Erythroblast (primary cell): ENCODE data around the gene TCF7L2.

Experiments
- DNase-seq, 2 experiments: peaks; one replicate each; lab custom pipeline; 2025; lab: John Stamatoyannopoulos, UW
- GATA1 ChIP-seq: IDR thresholded peaks from 2 replicates; pipeline ENCODE4 v1.6.1; 2011; ENCODE audit warnings: low read depth, mild to moderate bottlenecking, control low read depth, low read length, moderate library complexity
- POLR2A ChIP-seq: IDR thresholded peaks from 2 replicates; pipeline ENCODE4 v1.6.1; 2011; ENCODE audit warnings: mild to moderate bottlenecking, low read length

TCF7L2 gene

DNA sequence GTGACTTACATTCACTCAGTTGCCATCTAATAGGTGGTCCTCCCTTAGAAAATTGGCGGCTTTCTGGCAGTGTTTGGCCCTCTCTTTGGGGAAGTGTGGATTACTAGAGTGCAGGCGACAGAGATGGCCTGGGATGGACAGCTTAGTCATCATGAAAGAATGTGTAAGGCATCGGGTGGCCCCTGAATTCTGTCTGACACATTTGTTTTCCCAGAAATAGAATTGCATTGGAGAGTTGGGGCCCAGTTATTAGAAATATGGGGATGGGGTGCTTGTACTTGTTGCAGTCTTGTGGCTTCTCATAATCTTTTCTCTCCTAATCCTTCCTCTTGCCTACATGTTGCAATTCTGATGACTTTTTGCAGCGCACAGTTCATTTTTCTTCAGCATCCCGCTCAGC is 13.8 kb downstream of the TCF7L2 start:
- no peak for DNase-seq
- TF ChIP-seq POLR2A (no peak), GATA1 (no peak)

GRCh38 chr10:112964482-112964881 is 14.4 kb downstream of the TCF7L2 start:
- TF ChIP-seq GATA1: no peak
- no peak for TF ChIP-seq POLR2A
- DNase-seq: no peak

GRCh38 chr10:112966194-112966855 is 16.3 kb downstream of the TCF7L2 start:
- TF ChIP-seq GATA1 (no peak), POLR2A (no peak)
- DNase-seq: no peak

DNA sequence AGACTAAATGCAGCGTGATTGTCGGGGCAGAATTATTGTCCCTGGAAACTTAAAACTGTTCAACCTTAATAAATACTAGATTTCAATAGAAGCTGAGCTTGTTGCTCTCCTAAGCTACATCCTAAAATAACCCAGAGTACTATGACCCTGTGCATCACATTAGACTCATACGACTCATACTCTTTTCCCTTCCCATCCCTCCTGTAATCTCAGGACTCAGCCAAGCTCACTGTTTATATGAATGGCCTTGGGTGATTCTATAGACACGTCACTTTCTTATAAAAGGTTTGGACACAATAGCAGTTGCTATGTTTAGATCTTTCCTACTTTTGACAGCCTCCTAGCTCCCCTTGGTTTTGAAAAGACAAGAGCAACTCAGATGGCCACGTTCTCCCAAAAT is 17.2 kb downstream of the TCF7L2 start:
- no peak for DNase-seq
- TF ChIP-seq GATA1 (no peak), POLR2A (no peak)

DNA sequence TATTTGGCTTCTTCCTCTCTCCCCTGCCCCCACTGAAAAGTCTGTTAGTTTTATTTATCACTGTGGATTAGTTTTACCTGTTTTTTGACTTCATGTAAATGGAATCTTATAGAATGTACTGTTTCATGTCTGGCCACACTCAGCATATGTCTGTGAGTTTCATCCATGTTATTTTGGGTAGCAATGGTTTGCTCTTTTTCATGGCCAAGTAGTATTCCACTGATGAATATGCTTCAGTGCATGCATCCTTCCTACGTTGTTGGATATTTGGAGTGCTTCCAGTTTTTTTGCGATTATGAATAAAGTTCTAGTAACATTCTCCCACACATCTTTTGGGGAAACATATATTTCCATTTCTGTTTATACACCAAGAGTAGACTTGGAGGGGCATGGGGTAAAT is 19.1 kb downstream of the TCF7L2 start:
- TF ChIP-seq GATA1 (no peak), POLR2A (no peak)
- no peak for DNase-seq

- no peak for DNase-seq
- TF ChIP-seq POLR2A (no peak), GATA1 (no peak)
These were observed 19.5 kb downstream of the TCF7L2 start for GRCh38 chr10:112969542-112969941.

- no peak for DNase-seq
- no peak for TF ChIP-seq GATA1
- TF ChIP-seq POLR2A: no peak
These were observed 20.0 kb downstream of the TCF7L2 start for GRCh38 chr10:112970021-112970420.

DNA sequence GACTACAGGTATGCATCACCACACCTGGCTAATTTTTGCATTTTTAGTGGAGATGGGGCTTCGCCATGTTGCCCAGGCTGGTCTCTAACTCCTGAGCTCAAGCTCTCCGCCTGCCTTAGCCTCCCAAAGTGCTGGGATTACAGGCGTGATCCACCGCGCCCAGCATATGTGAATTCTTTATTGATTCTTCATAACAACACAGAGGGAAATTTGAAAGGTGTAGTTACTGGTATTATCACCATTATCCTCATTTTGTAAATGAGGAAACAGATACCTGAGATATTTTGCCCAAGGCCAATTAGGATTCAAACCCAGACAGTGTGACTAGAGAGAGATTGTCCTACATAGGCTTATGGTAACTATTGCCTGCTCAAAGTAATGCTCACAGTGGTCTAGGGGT is 22.6 kb downstream of the TCF7L2 start:
- DNase-seq: no peak
- TF ChIP-seq POLR2A (no peak), GATA1 (no peak)

DNA sequence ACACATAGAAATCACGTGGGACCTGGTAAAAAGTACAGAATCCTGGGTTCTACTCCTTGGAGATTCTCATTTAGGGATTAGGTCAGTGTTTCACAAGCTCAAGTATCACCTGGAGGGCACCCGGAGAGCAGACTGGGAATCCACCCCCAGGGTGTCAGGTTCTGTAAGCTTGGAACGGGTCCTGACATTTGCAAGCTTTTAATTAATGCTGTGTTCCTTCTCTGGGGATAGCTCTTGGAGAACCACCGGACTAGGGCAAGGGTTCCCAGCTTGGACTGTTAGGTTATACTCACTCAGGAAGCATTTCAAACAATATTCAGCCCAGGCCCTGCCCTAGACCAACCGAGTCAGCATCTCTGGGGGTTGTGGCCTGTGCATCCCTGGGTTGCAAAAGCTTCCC is 23.0 kb downstream of the TCF7L2 start:
- TF ChIP-seq GATA1 (no peak), POLR2A (no peak)
- no peak for DNase-seq

DNA sequence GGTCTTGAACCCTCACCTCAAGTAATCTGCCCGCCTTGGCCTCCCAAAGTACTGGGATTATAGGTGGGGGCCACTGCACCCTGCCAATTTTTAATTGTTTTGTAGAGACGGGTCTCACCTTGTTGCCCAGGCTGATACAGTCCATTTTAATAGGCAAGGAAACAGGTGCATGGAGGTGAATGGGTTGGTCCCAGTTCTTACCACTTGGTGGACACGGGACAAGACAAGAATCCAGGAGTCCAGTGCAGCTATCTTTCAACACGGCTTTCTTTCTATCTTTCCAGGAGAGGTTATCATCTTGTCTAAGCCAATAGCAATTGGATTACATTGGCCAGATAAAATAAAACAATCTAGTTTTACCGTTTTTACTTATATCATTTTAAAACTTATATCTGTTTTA is 23.8 kb downstream of the TCF7L2 start:
- TF ChIP-seq POLR2A (no peak), GATA1 (no peak)
- no peak for DNase-seq

DNA sequence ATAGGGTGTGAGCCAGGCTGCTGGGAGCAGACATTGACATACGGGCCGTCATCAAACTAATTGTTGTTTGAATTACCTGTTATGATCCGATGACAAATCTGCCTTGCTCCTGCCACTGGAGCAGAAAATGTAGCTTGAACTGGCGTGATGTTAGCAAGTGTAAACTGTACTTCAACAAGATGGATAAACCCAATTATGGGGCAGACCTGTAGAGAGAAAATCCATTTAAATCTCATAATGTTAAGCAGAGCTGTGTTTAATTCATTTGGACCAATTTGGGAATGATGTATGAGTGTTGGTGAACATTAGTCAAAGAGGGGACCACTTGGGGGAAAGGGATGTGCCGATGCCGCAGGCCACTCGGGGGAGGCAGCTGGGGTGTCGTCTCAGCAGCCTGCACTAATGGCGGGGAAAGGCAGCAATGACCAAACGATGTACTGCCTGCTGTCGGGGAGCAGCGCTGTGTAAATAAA is 27.4 kb downstream of the TCF7L2 start:
- no peak for TF ChIP-seq GATA1
- TF ChIP-seq POLR2A: no peak
- DNase-seq: no peak

DNA sequence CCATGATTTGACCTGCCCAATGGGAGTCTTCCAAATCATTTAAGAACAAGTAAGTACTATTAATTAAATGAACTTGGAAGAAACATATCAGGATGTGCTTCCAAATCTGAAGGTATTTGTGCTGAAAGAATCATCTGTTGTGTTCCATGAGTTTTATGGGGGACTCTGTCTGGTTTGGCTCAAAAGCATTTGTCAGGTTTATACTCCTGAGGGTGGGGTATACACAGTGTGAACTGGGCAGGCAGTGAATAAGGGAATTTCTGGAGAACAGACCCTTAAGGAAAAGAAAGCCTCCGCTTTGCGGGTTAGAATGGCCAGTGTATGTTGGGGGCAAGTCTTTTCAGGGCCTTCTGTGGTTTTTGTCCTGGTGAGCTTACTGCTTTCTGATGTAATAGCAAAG is 29.9 kb downstream of the TCF7L2 start:
- TF ChIP-seq POLR2A (no peak), GATA1 (no peak)
- DNase-seq: no peak

DNA sequence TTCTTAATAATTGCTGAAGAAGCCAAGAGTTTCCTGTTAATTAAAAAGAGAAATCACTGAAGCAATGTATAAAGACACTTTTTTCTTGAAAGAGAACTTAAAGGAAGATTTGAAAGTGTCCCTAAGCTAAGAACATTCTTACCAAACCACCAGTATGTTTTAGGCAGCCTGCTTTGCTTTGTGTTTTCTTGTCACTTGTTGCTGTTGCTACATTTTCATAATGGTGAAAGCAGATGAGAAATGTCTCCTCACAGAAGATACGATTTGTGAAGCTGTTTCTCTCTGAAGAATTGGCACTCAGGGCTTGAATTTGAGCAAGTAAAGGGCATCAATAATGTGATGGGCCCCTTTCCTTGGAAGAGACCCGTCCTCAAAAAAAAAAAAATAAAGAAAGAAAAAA is 30.9 kb downstream of the TCF7L2 start:
- TF ChIP-seq POLR2A (no peak), GATA1 (no peak)
- DNase-seq: no peak

DNA sequence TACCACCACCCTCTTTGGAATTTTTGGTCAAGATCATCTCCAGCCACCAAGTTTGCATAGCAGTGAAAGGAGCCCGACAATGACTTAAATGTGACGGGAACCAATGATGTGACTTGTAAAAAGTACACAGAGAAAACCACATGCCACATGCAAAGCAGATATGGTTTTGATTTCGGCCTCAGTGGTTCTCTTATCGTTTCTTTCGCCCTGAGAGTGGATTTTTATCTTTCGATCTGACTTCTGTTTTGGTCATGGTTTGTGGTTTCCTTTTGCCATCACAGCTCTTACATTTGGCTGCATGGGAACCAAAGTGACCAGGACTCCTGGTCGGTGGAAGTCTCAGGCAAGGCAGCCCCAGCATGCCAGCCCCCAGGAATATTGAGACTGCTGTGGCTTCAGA is 31.5 kb downstream of the TCF7L2 start:
- TF ChIP-seq GATA1 (no peak), POLR2A (no peak)
- no peak for DNase-seq

DNA sequence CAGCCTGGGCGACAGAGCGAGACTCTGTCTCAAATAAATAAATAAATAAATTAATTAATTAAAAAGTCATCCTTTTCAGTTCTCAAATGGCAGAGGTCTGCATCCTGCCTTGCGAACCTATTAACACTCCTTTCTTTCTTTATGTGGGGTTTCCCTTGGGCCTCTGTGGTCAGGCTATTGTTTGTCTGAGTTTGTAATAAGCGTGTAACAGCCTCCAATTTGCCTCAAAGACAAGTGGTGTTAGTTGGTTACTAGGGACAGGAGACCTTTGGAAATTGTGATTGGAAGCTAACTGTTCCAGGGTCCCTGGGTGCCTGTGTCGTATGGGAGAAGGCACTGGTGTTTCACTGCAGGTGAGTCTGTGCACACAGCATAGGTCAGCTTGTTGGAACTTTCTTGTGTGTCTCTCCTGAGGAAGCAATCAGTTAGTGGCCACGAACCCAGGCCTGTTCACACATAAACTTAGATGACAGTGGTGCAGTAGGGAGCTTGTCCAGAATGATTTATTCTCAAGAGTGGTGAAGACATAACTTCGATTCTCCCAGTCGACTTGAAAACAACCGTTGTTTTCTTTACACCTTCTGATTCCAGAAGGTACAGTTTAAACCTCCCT is 33.5 kb downstream of the TCF7L2 start:
- TF ChIP-seq POLR2A (no peak), GATA1 (no peak)
- DNase-seq: no peak
